ENCODE results near the gene VAMP5.
"Not testable (repeated sequence)": the region's sequence is repeated elsewhere in the genome, so short reads cannot be mapped to it uniquely, and the experiment has no call there.

The VAMP5 gene

DNA sequence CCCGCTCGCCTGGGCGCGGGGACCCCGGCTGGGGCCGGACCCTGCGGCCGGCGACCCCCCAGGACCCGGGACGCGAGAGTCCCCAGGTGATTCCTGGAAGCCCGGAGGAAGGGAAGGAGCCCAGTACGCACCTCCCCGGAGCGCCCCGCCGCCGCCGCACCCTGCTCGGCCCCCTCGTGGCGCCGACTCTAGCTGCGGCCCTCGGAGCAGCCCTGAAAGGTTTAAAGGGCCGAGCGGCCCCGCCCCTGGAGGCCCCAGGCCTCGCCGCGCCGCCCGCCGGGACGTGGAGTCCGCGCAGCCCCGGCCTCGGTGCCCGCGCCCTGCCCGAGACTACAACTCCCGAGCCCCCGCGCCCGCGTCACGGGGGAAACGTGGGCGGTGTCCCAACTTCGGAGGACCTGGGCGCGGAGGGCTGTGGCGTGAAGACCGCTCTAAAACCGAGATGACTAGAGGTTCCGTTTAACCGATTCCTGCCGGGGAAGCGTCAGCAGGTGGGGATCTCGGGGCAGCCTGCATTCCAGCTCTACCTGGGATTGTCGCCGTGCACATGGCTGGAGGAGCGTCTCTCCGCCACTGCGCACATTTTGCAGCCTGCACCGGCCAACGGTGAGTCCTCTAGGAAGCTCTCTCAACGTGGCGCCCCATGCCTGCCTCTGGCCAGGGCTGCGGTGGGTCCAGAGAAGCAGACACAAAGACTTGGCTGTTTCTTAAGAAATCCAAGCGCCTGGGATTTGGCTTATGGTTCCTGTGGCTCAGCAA, 18.4 kb downstream of the VAMP5 start, which contains the start of gene TMEM150A:
Gene TMEM150A, minus strand, starts transcription at position 223 of the 759 bp plus-strand sequence. CDS start 750 bp downstream, outside the sequence.
- peak; percentile 87 for DNase-seq

DNA sequence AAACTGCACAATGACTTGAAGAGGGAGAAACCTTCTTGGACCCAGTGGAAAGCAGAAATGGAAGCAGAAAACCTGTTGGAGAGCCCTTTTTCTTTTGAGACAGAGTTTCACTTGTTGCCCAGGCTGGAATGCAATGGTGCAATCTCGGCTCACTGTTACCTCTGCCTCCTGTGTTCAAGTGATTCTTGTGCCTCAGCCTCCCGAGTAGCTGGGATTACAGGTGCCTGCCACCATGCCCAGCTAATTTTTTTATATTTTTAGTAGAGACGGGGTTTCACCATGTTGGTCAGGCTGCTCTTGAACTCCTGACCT, 19.9 kb downstream of the VAMP5 start:
- not testable (repeated sequence) for DNase-seq

DNA sequence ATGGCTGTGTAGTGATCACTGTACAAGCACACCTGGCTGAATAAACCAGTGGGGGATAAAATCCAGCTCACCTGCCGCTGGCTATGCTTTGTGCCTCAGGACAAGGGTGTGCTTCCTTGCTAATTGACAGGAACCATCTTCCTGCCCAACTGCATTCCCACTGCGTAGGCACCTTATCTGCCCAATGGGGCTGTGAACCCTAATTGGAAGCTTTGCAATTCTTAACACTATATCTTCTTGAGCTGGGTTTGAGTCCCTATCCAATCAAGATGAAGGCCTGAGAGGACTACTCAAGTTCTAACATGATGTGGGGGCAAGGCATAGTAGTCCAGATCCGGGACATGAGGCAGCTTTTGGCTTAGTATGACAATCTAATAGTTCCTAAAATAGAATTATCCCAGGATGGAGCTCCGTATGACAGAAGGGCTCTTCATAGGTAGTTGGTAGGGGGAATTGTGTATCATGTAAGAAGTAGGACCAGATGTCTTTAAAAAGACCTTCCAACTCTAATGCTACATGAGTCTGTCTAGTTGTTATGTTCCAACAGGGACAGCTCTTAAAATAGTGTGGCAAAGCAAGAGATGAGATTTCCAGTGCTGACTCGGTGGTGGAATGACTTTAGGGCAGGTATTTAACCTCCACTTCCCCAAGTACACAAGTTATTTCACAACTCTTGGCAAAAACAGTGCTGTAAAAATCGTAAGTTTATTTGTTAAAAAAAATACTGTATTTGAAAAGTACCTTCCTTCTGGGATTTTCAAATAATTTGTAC, 20.5 kb downstream of the VAMP5 start:
- no peak for DNase-seq

DNA sequence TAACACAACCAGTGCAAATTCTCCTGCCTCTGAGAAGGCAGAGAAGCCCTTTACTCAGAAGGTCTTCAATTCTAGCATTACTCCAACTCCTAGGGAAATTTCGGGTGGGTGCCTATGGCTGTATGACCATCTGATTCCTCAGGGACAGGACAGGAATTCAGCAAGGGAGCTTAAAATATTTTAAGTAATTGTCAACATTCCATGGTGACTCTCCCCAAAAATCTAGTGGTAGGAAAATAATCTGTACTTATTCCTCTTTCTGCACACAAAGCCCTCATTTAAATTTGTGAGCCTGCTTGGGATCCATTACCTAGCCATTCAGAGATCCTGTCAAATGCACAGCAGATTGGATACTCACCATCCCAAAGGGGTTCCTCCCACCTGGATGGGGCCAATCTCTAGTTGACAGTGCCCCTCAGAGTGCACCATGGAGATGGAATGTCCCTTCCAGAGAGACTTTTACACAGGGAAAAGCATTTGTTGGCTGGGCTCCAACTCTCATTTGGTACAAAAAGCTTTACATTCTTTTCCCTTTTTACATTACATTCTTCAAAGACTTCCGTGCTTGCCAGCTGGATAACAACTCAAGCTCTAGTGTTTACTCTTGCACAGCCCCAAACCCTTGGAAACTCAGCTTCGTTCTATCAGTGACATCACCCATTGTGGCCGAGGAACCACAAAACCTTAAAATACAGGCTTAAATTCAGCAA, 21.3 kb downstream of the VAMP5 start:
- no peak for DNase-seq

DNA sequence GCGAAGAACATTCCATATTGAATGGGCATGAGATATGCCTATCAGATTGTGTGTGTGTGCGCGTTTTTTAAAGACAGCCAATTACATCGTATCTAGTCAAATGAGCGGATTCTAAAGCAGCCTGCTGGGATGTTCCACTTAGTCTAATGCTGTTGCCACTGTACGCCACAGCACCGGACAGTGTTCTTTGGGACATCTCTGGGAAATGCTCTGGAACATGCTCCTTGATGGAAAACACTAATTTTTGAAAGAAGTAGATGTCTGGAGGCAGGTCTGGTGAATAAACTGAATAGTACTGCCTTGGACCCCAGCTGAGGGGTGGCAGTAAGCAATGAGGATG, 21.9 kb downstream of the VAMP5 start:
- DNase-seq: no peak

DNA sequence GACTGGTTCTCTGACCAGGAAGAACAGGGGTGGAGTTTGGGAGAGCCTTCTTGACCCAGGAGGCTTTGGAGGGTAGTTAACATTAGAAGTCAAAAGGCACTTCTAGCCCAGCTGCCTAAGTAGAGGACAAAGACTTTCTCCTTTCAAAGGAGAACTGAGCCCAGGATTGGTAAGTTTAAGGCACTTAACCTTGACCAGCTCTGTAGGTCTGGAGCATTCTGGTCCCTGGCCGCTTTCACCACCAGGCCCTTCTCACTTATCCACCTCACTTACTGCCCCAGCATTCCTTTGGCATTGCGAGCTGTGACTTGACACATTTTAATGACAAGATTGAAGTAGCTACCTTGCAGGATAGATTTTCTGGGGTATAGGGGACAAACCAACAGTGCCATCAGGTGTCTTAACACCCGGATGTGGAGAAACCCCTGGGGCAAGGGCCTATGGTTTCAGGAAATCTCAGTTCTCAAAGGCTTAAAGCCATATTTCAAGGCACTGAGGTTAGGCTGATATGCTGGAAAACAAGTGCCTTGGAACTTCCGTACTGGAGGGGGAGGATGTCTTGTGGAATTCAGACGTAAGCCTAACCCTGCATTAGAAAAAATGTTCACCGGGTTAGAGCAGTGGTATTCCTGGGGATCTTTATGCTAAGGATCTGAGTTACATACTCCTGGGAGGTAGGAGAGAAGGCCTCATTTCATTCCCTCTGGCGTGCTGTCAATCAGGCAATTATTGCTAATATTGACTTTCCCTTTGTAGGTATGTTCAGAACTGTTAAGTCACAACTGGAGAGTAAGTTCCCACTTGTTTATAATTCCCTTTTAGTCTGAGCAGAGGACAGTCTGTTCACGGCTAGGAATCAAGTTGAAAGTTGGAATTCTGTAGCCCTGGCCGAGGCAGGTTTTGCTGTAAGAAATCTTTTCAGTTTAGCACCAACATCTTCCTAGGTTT, 23.3 kb downstream of the VAMP5 start:
- no peak for DNase-seq

DNA sequence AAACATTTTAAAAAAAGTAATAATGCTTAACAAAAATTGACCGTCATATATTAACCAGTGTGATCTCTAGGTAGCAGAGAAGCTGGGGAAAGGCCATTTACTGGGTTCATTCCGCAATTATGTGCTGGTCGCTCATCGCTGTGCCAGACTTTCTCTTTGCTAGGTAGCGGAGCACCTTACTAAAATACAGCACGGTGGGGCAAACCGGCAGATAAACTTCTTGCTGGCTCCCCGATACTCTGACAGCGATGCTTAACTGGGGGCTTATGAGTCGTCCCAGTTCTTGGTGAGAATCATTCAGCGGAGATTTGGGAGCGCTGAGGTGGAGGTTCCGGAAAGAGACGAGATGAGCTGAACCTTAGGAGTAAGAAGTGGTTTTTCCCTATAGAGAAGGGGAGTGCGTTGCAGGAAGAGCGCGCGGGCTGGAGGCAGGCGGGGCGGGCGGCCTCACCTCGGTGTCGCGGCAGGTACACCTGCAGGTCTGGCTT, 27.0 kb downstream of the VAMP5 start:
- no peak for DNase-seq

DNA sequence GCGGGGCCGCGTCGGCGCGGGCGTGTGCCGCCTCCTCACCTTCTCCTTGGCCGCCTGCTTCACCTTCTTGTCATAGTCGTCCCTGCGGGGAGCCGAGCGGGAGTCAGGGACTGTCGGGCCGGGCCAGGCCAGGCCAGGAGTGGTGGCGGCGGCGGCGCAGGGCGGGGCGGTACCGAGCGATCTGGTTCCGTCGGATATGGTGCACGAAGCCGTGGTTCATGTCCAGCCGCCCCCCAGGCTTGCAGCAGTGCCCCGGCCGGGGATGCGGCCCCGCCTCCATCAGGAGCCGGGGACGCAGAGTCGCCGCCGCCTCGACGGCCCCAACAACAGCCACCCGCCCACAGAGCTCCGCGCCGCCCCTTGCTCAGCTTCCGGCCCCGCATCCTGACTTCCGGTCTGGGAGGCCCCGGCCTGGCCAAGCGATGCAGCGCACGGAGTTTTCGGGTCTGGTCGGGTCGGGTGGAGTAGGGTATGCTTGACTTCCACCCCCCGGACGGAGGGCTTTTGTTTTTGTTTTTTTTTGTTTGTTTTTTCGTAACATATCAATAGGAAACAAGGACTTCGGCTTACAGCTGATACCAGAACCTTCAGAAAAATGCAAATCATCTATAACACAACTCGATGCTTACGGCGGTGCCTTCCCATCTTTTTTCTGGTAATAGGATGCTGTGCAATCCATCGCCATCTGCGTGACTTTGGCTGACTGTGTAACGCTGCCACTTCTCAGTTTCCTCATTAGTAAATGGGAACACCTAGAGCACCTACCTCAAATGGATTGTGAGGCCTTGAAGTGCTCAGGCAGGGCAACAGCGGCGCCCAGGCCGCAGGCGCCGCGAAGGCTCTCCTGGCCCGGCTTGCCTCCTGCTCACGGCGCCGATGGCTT, 27.7 kb downstream of the VAMP5 start, which contains the start of gene C2orf68:
Gene C2orf68, minus strand, starts transcription at position 362 of the 883 bp plus-strand sequence. Its CDS starts 82 bp downstream, at position 280.
- peak; percentile 82 for DNase-seq

DNA sequence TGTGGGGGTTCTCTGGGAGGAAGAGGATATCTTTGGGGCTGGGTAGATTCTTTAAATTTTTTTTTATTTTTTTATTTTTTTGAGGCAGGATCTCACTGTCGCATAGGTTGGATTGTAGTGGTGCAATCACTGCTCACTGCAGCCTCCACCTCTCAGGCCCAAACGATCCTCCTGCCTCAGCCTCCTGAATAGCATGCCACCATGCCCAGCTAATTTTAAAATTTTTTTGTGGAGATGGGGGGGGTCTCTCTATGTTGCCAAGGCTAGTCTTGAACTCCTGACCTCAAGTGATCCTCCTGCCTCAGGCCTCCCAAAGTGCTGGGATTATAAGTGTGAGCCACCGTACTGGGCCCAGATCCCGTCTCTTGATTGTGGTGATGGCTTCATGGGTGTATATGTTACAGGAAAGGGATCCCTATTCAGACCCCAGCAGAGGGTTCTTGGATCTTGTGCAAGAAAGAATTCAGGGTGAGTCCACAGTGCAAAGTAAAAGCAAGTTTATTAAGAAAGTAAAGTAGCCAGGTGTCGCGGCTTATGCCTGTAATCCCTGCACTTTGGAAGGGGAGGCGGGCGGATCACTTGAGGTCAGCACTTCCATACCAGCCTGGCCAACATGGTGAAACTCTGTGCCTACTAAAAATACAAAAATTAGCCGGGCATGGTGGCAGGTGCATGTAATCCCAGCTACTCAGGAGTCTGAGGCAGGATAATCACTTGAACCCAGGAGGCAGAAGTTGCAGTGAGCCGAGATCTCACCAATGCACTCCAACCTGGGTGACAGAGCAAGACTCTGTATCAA, 29.7 kb downstream of the VAMP5 start:
- no peak for DNase-seq

DNA sequence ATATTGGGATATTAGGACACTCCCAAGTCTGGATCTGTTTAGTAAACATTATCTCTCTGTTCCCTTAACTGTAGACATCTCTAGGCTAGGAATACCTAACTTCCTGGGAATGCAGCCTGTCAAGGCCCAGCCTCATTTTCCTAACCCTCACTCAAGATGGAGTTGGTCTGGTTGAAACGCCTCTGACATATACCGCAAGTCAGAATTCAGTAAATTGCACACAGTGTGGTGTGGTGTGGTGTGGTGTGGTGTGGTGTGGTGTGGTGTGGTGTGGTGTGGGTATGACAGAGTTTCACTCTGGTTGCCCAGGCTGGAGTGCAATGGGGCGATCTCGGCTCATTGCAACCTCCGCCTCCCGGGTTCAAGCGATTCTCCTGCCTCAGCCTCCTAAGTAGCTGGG, 30.5 kb downstream of the VAMP5 start:
- DNase-seq: not testable (repeated sequence)

DNA sequence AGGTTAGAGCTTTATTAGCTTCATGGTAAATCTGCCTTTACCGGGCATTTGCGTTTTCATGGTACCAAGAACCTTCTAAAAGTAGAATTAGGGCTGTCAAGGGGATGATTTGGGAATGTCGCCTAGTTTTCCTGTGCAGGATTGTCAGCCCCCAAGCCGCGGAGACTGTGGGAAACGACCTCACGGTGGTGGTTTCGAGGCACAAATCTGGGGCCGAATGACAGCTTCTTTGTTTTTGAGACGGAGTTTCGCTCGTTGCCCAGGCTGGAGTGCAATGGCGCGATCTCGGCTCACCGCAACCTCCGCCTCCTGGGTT, 31.1 kb downstream of the VAMP5 start:
- DNase-seq: no peak

DNA sequence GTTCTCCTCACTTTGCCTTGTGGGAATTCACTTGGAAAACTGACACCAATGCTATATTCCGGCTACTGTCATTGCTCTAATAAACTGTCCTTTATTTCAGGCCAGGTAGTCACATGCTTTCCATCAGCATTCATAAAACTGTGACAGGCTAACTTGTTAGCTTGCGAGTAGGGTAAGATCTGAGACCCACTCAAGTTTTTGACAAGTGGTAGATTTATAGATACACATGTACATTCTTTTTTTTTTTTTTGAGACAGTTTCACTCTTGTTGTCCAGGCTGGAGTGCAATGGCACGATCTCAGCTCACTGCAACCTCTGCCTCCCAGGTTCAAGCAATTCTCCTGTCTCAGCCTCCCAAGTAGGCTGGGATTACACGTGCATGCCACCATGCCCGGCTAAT, 33.5 kb downstream of the VAMP5 start:
- not testable (repeated sequence) for DNase-seq

DNA sequence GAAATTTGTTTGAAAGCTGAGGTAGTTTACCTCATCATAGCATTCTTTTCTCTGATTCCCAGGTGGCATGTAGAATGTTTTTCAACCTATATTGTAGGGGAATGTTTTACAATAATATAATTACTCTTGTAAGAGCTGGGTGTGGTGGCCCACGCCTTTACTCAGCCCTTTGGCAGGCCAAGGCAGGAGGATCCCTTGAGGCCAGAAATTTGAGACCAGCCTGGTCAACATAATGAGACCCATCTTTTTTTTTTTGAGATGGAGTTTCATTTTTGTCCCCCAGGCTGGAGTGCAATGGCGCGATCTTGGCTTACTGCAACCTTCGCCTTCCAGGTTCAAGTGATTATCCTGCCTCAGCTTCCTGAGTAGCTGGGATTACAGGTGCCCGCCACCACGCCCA, 35.4 kb downstream of the VAMP5 start:
- no peak for DNase-seq

DNA sequence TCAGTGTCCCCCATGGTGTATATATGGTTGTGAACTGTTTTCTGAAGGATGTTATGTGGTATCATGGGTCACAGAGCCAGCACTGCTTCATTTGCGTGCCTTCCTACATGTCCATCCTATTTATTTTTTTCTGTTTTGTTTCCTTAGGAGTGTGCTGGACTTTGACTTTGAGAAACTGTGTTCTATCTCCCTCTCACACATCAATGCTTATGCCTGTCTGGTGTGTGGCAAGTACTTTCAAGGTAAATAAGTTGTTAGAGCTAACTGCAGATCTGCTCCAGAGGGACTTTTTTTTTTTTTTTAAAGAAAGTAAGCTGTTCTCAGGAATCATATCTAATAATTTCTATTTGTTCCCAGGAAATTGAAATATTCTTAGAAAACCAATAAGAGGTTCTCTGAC, 37.1 kb downstream of the VAMP5 start:
- no peak for DNase-seq

DNA sequence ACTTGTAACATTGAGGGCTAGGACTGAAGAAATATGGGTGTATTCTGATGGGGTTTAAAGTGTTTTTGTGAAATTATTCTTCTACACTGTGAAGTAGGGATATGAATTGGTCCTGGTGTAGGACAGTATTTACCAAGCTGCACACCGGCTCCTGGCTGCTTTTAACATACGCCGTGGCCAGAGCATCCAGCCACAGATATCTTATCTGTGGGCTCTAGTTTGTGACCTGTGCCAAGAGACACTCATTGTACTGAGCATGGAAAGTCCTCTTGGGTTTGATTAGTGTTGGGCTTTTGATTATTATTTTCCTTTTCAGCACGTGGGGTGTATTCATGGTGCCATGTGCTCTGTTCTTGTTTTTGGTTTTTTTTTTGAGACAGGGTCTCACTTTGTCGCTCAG, 39.8 kb downstream of the VAMP5 start:
- no peak for DNase-seq

DNA sequence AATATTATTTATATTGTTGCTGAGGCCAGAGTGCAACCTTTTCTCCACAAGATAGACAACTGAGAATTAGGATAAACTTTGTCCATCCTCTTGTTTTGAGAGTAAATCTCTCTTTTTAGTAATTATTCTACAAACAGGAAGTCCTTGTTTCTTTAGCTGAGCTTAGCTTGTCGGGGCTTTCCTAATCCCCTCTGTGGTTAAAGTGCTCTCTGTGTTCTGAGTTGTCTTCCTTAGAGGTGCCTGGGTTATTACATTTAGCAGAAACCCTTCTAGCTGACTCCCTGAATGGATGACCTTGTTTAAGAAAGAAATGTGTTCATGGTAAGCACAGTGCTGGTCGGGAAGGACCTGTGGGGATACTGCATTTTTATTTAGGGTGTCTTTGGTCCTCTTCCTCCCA, 44.4 kb downstream of the VAMP5 start:
- DNase-seq: no peak

DNA sequence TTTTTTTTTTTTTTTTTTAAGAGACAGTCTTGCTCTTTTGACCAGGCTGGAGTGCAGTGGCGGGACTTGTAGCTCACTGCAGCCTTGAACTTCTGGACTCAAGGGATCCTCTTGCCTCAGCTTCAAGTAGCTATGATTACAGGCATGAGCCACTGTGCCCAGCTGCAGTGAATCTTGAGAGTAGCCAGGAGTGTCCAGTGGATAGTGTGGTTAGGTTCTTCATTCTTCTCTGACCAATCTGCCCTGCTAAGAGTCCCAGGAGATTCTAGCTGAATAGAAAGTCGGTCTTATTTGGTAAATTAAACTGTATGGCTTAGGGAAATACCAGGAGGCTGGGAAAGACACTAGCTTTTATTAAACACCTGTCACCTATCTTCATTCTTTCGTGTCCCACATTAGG, 47.1 kb downstream of the VAMP5 start:
- no peak for DNase-seq

DNA sequence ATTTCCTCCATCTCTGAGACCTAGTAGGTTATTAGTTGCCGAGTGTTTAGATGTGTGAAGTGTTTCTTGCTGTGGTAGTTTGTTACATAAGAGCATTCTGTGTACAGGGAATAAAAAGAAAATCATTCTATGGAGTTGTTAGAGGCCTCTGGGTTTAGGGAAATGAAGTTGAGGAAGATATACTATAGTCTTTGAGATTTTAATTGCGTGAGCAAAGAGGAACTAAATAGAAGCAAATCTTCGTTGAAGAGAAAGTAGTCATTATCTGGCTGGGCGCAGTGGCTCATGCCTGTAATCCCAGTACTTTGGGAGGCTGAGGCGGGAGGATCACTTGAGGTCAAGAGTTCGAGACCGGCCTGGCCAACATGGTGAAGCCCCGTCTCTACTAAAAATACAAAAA, 50.8 kb downstream of the VAMP5 start:
- DNase-seq: no peak

DNA sequence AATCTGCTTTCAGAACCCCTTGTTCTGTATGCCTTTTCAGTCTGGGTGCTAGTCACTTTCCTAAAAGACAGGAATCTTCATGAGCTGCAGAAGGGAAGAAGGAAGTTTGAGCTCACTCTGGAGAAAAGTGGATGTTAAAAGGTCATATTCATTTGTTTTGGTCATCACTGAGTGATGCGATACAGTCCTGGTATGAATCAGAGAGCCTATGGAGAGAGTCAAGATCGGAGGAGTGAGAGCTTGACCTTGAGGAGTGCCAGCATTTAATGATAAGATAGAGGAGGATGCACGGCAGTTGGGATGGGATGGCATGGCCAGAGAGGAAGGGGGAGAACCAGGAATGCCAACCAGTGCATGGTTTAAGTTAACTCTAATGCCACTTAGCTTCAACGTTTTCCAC, 51.4 kb downstream of the VAMP5 start:
- DNase-seq: no peak

DNA sequence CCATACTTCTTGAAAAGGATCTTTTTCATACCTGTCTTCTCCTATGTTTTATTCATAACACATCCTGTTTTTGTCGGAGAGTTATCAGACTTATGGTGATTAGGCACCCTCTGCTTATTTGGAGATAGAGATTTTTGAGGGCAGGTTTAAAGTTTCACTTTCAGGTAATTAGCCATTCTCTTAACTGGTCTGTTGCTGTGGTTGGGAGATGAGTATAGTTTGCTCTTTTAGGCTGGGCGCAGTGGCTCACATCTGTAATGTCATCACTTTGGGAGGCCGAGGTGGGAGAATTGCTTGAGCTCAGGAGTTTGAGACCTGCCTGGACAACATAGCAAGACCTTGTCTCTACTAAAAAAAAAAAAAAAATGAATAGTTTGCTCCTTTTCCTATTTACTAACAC, 58.5 kb downstream of the VAMP5 start:
- no peak for DNase-seq
